Measurements from ENCODE around the gene KIAA1217. TPM values are rescaled to one million over a fixed set of nuclear protein-coding genes. Genes with fewer than 3 reads are reported as not detected.

Gene KIAA1217
- total and polyA plus RNA-seq, 2 of the 8 experiments (the other 6 are each of a cell fraction or from before 2014, with no cell fraction given), result 4.5 to 15.6 TPM

GRCh38 chr10:24459836-24460235 is 250.9 kb downstream of the KIAA1217 start (continued):
- TF ChIP-seq SUZ12 (IDR thresholded peaks at IDR 0.05; ENCODE audit: low read length), result no peak
- no peak for TF ChIP-seq KDM5A (IDR thresholded peaks at IDR 0.05; ENCODE audit: low read length)
- no peak for TF ChIP-seq POLR2A (IDR thresholded peaks at IDR 0.05; ENCODE audit: control extremely low read depth in 1 of 2, low read depth in 2 of 2, low read length in 2 of 2)

Measured in H1 (cell line).